ENCODE measurements around the gene AMACR. TPM values are rescaled to one million over a fixed set of nuclear protein-coding genes. Genes with fewer than 3 reads are reported as not detected.

The AMACR gene
- total and polyA plus RNA-seq, 2 experiments from 2014 or later, result 29.4 to 36.2 TPM

DNA sequence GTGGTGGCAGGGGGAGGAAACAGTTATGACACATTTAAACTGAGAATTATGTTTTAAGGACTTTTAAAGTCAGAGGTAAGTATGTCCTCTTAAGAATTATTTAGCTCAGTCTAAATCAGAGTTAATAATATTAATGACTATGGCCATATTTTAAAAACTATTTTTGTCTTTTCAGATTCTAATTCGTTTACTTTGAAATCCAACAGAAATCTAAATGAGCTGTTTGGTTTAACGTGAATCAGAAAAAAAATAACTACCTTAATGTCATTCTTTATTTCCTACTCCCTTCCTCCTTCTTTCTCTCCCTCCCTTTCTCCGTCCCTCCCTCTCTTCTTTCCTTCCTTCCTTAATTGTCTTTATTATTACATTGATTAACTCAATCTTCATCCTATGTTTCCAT is 20.5 kb upstream of the AMACR start:
- H3K27me3 ChIP-seq, result no peaks in the 10 kb centered on the region
- H3K4me1 ChIP-seq (ENCODE audit: low read depth), result no peaks in the 10 kb centered on the region
- TF ChIP-seq, protein P1, sequence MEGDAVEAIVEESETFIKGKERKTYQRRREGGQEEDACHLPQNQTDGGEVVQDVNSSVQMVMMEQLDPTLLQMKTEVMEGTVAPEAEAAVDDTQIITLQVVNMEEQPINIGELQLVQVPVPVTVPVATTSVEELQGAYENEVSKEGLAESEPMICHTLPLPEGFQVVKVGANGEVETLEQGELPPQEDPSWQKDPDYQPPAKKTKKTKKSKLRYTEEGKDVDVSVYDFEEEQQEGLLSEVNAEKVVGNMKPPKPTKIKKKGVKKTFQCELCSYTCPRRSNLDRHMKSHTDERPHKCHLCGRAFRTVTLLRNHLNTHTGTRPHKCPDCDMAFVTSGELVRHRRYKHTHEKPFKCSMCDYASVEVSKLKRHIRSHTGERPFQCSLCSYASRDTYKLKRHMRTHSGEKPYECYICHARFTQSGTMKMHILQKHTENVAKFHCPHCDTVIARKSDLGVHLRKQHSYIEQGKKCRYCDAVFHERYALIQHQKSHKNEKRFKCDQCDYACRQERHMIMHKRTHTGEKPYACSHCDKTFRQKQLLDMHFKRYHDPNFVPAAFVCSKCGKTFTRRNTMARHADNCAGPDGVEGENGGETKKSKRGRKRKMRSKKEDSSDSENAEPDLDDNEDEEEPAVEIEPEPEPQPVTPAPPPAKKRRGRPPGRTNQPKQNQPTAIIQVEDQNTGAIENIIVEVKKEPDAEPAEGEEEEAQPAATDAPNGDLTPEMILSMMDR (IDR thresholded peaks at IDR 0.05; ENCODE audit: low read depth, low read length), result no peak
- no peak overlapping the region for H3K4me3 ChIP-seq
- no peak for DNase-seq (ENCODE audit: low read depth in 1 of 2, low spot score in 1 of 2)
- H3K9me3 ChIP-seq (ENCODE audit: low read depth), result no peaks in the 10 kb centered on the region
- H3K36me3 ChIP-seq, result peaks cover 5% of the 10 kb centered on the region
- H3K27ac ChIP-seq, result no peak overlapping the region

DNA sequence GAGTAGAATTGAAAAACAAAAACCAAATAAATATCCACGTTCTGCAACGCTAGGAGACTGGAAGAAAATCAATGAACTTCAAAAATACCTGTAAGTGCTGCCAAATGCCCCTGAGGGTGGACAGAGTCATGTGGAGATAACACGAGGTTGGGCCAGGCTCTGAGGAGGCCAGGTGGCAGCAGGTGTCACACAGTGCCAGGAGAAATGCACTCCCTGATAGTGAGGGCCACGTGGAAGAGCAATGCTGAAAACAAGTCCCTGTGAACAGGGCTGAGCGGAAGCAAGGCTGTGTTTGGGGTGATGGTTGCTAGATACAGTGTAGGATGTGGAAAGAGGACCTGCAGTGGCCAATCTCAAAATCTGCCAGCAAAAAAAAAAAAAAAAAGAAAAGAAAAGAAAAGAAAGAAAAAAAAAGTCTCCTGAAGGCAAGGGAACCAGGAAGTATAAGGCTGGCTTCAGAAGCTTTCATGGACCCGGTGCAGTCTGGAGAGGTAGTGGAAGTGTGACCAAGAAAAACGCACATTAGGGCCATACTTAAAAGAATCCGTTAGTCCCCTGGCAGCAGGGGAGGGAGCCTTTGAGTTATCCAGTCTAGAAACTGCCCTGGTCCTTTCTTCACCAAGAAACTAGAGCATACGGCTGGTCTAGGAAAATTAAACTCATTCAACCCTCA is 18.4 kb upstream of the AMACR start:
- H3K4me3 ChIP-seq, result no peak overlapping the region
- no peak for DNase-seq (ENCODE audit: low read depth in 1 of 2, low spot score in 1 of 2)
- no peaks in the 10 kb centered on the region for H3K9me3 ChIP-seq (ENCODE audit: low read depth)
- peaks cover 5% of the 10 kb centered on the region for H3K36me3 ChIP-seq
- H3K27me3 ChIP-seq, result no peaks in the 10 kb centered on the region
- H3K27ac ChIP-seq, result no peak overlapping the region
- TF ChIP-seq, protein P1 (IDR thresholded peaks at IDR 0.05; ENCODE audit: low read depth, low read length), result no peak
- H3K4me1 ChIP-seq (ENCODE audit: low read depth), result no peaks in the 10 kb centered on the region

DNA sequence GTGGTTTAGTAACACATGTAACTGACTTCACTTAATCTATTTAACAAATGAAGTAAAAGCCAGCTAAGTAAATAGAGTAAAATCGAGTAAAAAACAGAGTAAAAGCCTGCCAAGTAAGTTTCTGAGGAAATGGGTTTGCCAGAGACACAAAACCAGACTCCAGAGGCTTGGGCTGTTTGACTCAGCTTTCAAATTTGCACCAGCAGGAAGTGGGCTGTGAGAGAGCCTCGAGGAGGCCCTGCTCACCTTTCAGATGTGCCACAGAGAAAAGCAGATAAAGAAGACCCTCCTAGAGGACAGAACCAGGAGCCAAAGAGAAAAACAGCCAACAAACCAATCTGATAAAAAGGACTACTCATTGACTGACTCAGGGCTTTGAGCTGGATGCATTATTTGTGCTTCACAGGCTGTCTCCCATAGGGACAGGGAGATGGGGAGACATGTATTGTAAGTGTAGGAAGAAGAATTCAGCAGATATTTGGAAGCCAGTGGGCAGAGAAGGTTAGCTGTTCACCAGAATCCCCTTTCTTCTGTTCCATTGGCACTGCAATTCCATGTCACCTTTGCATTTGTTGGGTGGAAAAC is 14.4 kb upstream of the AMACR start:
- no peaks in the 10 kb centered on the region for H3K4me1 ChIP-seq (ENCODE audit: low read depth)
- peaks cover 5% of the 10 kb centered on the region for H3K36me3 ChIP-seq
- H3K4me3 ChIP-seq, result no peak overlapping the region
- H3K27me3 ChIP-seq, result no peaks in the 10 kb centered on the region
- H3K9me3 ChIP-seq (ENCODE audit: low read depth), result no peaks in the 10 kb centered on the region
- H3K27ac ChIP-seq, result no peak overlapping the region
- peak in 1 of 2 donors; percentile 44 for DNase-seq (ENCODE audit: low read depth in 1 of 2, low spot score in 1 of 2)
- TF ChIP-seq, protein P1 (IDR thresholded peaks at IDR 0.05; ENCODE audit: low read depth, low read length), result no peak

DNA sequence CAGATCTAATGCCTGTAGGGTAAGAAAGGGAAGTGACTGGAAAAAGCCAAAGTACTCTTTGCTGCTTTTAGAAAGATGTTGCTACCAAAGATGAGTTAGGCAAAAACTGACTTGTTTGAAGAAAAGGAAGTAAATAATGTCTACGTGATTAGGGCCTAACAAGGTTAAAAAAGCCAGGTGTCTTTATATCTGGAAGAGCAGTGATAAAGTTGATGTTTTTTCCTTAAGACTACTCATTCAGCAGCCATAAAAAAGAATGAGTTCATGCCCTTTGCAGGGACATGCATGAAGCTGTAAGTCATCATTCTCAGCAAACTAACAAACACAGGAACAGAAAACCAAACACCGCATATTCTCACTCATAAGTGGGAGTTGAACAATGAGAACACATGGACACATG is 13.5 kb upstream of the AMACR start:
- H3K9me3 ChIP-seq (ENCODE audit: low read depth), result no peaks in the 10 kb centered on the region
- no peaks in the 10 kb centered on the region for H3K4me1 ChIP-seq (ENCODE audit: low read depth)
- H3K27me3 ChIP-seq, result no peaks in the 10 kb centered on the region
- TF ChIP-seq, protein P1 (IDR thresholded peaks at IDR 0.05; ENCODE audit: low read depth, low read length), result no peak
- no peak overlapping the region for H3K27ac ChIP-seq
- peaks cover 5% of the 10 kb centered on the region for H3K36me3 ChIP-seq
- H3K4me3 ChIP-seq, result no peak overlapping the region
- no peak for DNase-seq (ENCODE audit: low read depth in 1 of 2, low spot score in 1 of 2)

DNA sequence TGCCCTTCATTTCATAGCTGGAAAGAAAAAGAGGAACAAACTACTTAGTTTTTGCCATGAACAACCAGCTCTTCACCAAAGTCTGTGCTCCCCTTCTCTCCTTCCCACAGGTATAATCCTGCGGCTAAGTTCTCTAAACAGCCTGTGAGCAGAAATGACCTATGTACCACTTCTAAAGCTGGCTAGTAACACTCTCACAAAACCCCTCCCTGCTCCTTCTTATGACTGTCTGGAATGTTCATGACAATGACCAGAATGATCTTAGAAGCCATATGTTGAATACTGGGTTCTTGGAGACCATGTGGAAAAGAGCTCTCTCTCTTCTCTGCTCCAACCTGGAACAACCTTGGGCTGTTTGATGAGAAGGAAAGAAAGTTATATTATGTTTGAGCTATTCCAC is 12.9 kb upstream of the AMACR start:
- TF ChIP-seq, protein P1 (IDR thresholded peaks at IDR 0.05; ENCODE audit: low read depth, low read length), result no peak
- H3K36me3 ChIP-seq, result peaks cover 4% of the 10 kb centered on the region
- no peak overlapping the region for H3K4me3 ChIP-seq
- no peaks in the 10 kb centered on the region for H3K9me3 ChIP-seq (ENCODE audit: low read depth)
- DNase-seq (ENCODE audit: low read depth in 1 of 2, low spot score in 1 of 2), result no peak
- no peaks in the 10 kb centered on the region for H3K27me3 ChIP-seq
- no peak overlapping the region for H3K27ac ChIP-seq
- no peaks in the 10 kb centered on the region for H3K4me1 ChIP-seq (ENCODE audit: low read depth)

Measured in cardiac muscle cell (in vitro differentiated cells and primary cell).